ENCODE data around the gene TRIM44. TPM values are rescaled to one million over a fixed set of nuclear protein-coding genes. Genes with fewer than 3 reads are reported as not detected.
"Not testable (repeated sequence)": the region's sequence is repeated elsewhere in the genome, so short reads cannot be mapped to it uniquely, and the experiment has no call there.

Gene TRIM44
- polyA plus RNA-seq, 1 experiment, result 62.0 TPM

GRCh38 chr11:35641964-35642363 is 20.6 kb upstream of the TRIM44 start:
- CTCF ChIA-PET, result no interaction called here

GRCh38 chr11:35647421-35648093 is 15.0 kb upstream of the TRIM44 start:
- CTCF ChIA-PET, result no interaction called here
- Histone ChIP-seq H3K27me3 (ENCODE audit: control insufficient read depth, insufficient read depth, low read length) (no peaks in the 10 kb centered on the region), H3K4me3 (ENCODE audit: low read depth, low read length) (no peak overlapping the region), H3K36me3 (ENCODE audit: control insufficient read depth, insufficient read depth, low read length) (no peaks in the 10 kb centered on the region)
- POLR2A ChIA-PET, result no interaction called here
- no peak for TF ChIP-seq CTCF (IDR thresholded peaks at IDR 0.05; ENCODE audit: insufficient read depth, low read depth, low read length)
- no peak for DNase-seq (ENCODE audit: low read depth)

More at GRCh38 chr11:35641964-35642363, 20.6 kb upstream of the TRIM44 start:
- Histone ChIP-seq H3K36me3 (ENCODE audit: control insufficient read depth, insufficient read depth, low read length) (no peaks in the 10 kb centered on the region), H3K4me3 (ENCODE audit: low read depth, low read length) (no peak overlapping the region), H3K27me3 (ENCODE audit: control insufficient read depth, insufficient read depth, low read length) (no peaks in the 10 kb centered on the region)
- POLR2A ChIA-PET, result no interaction called here
- no peak for TF ChIP-seq CTCF (IDR thresholded peaks at IDR 0.05; ENCODE audit: insufficient read depth, low read depth, low read length)
- no peak for DNase-seq (ENCODE audit: low read depth)

GRCh38 chr11:35650006-35650405 is 12.6 kb upstream of the TRIM44 start:
- H3K4me3 ChIP-seq (ENCODE audit: low read depth, low read length), result no peak overlapping the region
- no peaks in the 10 kb centered on the region for H3K36me3 ChIP-seq (ENCODE audit: control insufficient read depth, insufficient read depth, low read length)
- H3K27me3 ChIP-seq (ENCODE audit: control insufficient read depth, insufficient read depth, low read length), result no peaks in the 10 kb centered on the region
- DNase-seq (ENCODE audit: low read depth), result no peak
- ChIA-PET CTCF (no interaction called here), POLR2A (no interaction called here)
- no peak for TF ChIP-seq CTCF (IDR thresholded peaks at IDR 0.05; ENCODE audit: insufficient read depth, low read depth, low read length)

GRCh38 chr11:35650467-35650866 is 12.1 kb upstream of the TRIM44 start:
- no peak for TF ChIP-seq CTCF (IDR thresholded peaks at IDR 0.05; ENCODE audit: insufficient read depth, low read depth, low read length)
- ChIA-PET POLR2A (no interaction called here), CTCF (no interaction called here)
- H3K36me3 ChIP-seq (ENCODE audit: control insufficient read depth, insufficient read depth, low read length), result no peaks in the 10 kb centered on the region
- H3K4me3 ChIP-seq (ENCODE audit: low read depth, low read length), result no peak overlapping the region
- H3K27me3 ChIP-seq (ENCODE audit: control insufficient read depth, insufficient read depth, low read length), result no peaks in the 10 kb centered on the region
- DNase-seq (ENCODE audit: low read depth), result no peak

DNA sequence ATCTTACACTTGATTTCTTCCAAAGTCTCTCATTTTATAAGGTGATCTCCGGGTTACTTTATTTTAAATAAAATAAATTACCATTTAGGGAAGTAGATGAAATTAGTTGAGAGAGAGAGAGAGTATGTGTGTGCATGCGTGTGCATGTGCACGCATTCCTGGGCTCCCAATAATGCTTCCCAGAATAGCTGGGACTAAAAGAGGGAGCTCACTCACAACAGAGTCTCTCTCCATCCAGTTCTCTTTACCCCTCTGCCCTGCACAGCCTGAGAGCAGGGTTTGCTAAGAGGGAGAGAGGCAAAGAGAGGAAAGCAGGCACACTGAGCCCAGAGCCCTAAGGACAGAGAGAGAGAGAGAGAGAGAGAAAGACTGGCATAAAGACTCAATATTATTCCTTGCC is 11.3 kb upstream of the TRIM44 start:
- ChIA-PET CTCF (no interaction called here), POLR2A (no interaction called here)
- Histone ChIP-seq H3K36me3 (ENCODE audit: control insufficient read depth, insufficient read depth, low read length) (no peaks in the 10 kb centered on the region), H3K4me3 (ENCODE audit: low read depth, low read length) (no peak overlapping the region), H3K27me3 (ENCODE audit: control insufficient read depth, insufficient read depth, low read length) (no peaks in the 10 kb centered on the region)
- TF ChIP-seq CTCF (IDR thresholded peaks at IDR 0.05; ENCODE audit: insufficient read depth, low read depth, low read length), result no peak
- no peak for DNase-seq (ENCODE audit: low read depth)

GRCh38 chr11:35652786-35653185 is 9.8 kb upstream of the TRIM44 start:
- H3K36me3 ChIP-seq (ENCODE audit: control insufficient read depth, insufficient read depth, low read length); H3K27me3 ChIP-seq (ENCODE audit: control insufficient read depth, insufficient read depth, low read length); H3K4me3 ChIP-seq (ENCODE audit: low read depth, low read length); DNase-seq (ENCODE audit: low read depth): not testable (repeated sequence)
- POLR2A ChIA-PET, result interaction anchor here (0.6 kb wide), 1 partner anchor 12 kb away, joined by 3 read pairs; no protein-coding TSS in a partner anchor
- CTCF ChIA-PET, result interaction anchor here (0.6 kb wide), 1 partner anchor 681 kb away, joined by 3 read pairs; no protein-coding TSS in a partner anchor
